D341Med (cell line): ENCODE data around the gene LILRB1.
A peak's percentile ranks its signal among the peaks of the same experiment; 100 is the strongest.
"Not testable (repeated sequence)": the region's sequence is repeated elsewhere in the genome, so short reads cannot be mapped to it uniquely, and the experiment has no call there.

Source experiments
- DNase-seq: peaks from one replicate; pipeline ENCODE4 v3.0.0; 2012; ENCODE audit warnings: low spot score

Gene LILRB1

GRCh38 chr19:54624934-54625730, 5.2 kb upstream of the LILRB1 start:
- not testable (repeated sequence) for DNase-seq

- DNase-seq = no peak
These were observed 3.5 kb upstream of the LILRB1 start for GRCh38 chr19:54626757-54627156.

DNA sequence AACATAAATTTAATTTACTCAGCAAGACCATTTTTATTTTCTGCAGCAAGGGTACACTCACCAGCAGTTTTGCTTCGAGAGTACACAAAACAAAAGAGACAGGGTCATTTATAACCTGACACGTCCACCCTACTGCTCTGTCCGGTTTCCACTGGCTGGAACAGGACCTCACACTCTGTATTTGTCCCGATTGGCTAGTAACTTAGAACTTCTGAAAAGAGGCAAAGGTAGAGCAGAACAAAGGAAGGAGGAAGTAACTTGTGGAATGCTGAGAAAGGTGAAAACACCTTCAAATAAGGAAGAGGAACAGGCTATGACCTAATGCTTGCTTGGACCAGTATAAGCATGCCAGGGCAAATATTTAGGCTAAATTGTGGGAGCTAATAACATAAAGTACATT, 2.4 kb upstream of the LILRB1 start:
- DNase-seq = not testable (repeated sequence)

GRCh38 chr19:54630782-54631181, 498 bp downstream of the LILRB1 start:
- DNase-seq = no peak

DNA sequence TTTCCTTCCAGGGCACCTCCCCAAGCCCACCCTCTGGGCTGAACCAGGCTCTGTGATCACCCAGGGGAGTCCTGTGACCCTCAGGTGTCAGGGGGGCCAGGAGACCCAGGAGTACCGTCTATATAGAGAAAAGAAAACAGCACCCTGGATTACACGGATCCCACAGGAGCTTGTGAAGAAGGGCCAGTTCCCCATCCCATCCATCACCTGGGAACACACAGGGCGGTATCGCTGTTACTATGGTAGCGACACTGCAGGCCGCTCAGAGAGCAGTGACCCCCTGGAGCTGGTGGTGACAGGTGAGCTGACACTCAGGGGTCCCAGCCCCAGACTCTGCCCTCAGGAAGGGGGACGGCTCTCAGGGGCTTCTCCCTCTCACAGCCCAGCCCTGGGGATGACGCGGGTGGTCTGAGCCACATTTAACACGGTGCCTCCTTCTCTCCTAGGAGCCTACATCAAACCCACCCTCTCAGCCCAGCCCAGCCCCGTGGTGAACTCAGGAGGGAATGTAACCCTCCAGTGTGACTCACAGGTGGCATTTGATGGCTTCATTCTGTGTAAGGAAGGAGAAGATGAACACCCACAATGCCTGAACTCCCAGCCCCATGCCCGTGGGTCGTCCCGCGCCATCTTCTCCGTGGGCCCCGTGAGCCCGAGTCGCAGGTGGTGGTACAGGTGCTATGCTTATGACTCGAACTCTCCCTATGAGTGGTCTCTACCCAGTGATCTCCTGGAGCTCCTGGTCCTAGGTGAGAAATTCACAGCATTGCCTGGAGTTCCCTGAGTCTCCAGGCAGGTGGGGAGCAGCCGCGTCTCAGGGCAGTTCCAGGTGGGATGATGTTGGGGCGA, 1.4 kb downstream of the LILRB1 start:
- not testable (repeated sequence) for DNase-seq

GRCh38 chr19:54632517-54632916, 2.2 kb downstream of the LILRB1 start:
- DNase-seq = not testable (repeated sequence)

DNA sequence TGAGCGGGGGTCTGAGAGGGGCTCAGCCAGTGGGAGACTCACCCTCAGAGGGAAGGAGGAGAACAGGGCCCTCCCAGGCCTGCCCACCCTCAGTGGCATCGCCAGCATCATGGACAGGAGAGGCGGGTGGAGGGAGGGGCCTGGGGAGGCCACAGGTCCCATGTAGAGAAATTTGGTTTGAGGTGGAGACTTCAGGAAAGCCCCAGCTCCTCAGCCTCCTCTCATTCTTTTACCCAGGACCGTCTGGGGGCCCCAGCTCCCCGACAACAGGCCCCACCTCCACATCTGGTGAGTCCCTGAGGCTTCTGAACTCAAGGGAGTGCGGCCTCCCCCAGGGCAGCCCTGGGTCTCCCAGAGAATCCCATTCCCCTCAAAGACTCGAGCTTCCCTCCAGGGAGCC, 3.1 kb downstream of the LILRB1 start:
- no peak for DNase-seq

DNA sequence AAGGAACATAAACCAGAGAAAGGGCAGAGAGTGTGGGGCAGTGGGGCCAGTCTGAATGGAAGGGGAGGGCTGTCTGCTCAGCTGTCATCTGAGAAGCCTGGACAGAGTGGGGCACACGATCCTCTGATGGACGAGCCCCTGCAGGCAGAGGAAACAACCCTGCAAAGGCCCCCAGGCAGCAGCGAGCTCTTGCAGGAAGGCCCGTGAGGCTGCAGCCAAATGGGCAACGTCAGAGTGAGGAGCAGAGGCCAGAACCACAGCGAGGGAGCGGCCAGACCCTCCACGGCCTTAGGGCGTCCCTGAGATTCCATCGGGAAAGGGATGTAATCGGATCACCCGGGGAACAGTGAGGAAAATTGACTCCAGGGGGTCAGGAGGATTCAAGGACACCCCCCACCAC, 5.8 kb downstream of the LILRB1 start:
- DNase-seq = not testable (repeated sequence)

DNA sequence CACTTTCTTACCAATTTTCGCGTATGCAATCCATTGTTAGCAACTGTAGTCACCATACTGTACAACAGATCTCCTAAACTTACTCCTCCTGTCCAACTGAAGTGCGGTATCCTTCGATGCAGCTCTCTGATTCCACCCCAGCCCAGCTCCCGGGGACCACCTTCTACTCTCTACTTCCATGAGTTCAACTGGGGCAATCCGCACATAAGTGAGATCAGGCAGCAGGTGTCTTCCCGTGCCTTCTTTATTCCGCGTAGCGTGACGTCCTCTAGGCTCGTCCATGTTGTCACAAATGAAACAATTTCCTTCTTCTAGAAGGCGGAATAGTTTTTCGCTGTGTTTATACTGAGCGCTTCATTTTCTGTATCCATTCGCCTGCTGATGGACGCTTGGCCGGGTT, 8.4 kb downstream of the LILRB1 start:
- DNase-seq = no peak

DNA sequence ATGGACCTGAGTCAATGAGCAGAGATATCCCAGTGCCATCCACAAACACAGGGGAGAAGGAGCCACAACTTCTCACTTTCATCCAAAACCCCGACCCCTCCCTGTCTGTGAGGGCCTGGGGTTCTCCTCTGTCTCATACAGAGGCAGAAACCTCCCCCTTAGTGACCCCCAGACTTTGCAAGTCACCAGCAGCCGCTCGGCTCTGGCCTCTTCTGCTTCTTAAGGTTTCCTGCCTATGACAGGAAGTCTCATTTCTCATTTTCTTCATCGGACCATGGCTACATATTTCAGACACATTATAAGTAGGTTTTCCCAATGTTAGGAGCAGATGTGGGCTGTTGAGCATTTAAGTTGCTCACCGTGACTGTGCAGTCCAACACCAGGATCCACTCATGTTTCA, 12.7 kb downstream of the LILRB1 start:
- not testable (repeated sequence) for DNase-seq

DNA sequence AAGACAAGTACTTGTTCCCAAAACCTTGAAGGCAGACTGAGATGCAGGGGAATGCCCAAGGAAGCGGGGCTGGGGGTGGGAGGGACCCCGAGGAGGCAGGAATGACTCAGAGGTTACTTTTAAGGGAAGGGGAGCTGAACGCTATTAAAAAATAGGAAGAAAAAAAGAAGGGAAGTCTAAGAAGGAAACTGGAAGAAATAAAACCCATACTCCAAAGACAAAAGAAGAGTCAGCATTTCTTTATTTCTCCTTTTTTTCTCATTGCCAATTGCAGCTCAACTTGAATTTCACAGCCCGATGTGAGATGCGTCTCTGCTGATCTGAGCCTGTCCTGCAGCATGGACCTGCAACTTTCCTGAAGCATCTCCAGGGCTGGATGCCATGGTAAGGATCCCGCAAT, 13.3 kb downstream of the LILRB1 start:
- DNase-seq = not testable (repeated sequence)

DNA sequence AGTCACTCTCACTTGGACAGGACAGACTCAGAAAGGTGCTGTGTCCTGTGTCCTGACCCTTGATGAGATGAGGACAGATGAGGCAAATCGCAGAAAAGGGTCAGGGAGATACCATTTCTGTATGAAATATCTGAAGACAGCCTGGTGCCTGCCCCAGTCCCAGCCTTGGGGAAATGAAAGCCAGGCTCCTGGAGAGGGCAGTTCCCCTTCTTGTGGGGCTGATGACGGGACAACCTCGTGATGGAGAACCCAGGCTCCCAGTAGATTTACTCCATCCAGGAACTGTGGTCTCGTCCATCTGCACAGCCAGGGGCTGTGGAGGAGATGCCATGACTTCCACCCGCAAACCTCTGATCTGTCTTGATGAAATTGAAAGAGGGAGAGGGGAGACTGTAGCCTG, 13.8 kb downstream of the LILRB1 start:
- DNase-seq = no peak

DNA sequence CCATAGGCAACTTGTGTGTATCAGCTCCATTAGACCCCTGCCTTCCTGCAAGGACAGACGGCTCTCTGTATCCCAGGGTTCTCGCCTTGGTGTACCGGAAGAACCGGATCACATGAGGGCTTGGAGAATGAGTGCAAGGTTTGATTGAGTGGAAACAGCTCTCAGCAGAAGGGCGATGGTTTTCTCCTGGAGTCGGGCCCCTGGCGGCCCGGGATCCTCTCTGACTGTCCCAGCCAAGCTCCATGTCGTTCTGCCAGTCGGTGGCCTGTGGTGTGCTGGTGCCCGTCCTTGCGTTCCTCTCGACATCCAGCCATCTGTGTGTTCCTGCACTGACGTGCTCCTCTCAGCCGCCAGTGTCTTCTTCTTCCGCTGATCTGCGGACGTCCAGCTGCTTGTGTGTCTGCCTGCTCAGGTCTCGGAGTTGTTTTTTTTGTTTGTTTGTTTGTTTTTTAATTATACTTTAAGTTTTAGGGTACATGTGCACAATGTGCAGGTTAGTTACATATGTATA, 16.1 kb downstream of the LILRB1 start:
- no peak for DNase-seq

DNA sequence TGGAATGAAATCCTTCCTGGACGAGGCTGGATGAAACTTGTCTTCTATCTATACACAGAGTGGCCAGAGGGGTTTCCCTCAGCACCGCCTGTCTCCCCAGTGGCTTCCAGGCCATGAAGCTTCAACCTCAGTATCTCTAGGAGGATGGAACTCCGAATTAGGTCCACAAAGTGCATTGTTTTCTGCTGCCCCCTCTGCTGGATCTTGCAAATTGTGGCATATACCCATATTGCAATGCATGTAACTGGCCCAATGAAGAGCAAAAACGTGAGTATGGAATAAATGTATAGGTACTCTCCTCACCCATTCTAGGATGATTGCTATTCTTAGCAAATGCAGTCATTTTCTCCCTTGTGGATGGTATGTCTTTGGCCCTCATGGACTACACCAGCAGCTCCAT, 17.8 kb downstream of the LILRB1 start:
- DNase-seq = no peak

DNA sequence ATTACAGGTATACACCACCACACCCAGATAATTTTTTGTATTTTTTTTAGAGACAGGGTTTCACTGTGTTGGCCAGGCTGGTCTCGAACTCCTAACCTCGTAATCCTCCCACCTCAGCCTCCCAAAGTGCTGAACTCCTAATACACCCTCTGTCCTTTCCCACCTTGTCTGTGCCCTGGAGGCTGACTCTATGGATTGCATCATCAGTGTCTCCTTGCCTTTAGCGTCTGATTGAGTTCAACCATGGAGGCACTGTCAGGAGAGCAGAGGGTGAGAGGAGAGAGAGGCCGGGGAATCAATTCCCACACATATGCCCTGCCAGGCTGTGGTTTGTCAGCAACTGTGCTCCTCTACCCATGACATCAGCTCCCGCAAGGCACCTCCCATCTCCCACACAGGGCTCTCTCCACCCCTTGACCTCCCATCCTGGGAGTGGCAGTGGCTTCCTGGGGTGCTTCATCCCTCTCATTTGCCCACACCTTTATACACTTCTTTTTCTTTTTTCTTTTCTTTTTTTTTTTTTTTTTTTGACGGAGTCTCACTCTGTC, 19.9 kb downstream of the LILRB1 start:
- no peak for DNase-seq

DNA sequence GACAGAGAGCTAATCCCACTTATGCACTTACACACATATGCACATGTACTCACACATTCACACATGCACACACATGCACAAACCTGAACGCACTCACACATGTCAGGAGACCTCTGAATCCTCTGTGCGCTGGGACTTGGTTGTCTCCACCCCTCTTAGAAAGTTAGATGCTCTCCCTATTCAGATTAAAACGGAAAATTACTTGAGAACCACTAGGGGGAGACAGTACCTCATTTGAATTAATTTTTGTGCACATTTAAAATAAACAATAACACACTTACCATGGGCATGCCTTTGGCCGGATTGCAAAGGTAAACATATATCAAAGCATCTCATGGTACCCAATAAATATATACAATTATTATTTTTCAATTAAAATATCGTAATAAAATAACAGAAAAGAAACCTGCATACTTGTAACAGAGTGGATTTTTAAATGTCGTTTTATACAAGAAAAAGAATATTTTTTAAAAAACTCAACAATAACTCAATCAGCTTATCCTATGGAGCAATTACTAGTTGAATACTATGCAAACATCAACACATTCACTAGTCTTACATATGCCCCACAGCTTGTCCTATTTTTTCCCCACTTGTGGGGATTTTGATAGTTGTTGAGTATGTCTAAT, 23.0 kb downstream of the LILRB1 start:
- peak; percentile 53 for DNase-seq

DNA sequence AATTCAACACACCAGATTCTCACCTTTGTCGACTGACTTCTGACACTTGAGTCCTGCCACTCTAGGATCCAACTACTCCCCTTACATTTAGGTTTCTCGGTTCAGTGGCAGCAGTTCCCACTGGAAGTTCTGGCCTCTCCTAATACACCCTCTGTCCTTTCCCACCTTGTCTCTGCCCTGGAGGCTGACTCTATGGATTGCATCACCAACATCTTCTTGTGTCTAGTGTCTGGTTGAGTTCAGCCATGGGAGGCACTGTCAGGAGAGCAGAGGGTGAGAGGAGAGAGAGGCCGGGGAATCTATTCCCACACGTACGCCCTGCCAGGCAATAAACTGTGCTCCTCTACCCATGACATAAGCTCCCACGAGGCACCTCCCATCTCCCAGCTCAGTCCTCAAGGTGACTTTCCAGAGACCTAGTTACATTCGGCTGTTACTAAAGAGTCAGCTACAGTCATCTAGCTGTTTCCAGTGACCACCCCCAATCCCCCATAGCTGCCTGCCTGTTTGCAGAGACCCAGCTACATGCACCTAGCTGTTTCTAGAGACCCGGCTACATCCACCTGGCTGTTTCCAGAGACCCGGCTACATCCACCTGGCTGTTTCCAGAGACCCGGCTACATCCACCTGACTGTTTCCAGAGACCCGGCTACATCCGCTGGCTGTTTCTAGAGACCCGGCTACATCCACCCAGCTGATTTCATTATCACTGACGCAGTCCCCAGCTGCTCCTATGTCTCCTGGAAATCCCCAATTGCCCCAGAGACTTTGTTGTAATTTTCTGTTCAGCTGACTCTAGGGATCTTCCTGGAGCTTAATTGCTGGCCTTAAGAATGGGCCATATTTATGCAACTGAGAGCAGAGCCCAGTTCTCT, 24.4 kb downstream of the LILRB1 start:
- DNase-seq = no peak

GRCh38 chr19:54659300-54659699, 29.0 kb downstream of the LILRB1 start:
- DNase-seq = no peak

DNA sequence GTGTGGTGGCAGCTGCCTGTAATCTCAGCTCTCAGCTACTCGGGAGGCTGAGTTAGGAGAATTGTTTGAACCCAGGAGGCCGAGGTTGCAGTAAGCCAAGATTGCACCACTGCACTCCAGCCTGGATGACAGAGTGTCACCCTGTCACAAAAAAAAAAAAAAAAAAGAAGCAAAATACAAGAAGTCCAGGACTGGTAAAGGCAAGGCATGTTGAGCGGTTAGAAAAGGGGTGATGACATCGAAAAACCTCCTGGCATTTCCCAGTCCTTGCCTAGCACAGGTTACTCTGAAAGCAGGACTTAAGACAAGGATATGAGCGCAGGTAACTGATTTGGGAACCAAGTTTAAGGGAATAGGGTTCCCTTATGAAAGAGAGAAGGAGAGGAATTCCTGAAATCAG, 30.0 kb downstream of the LILRB1 start:
- no peak for DNase-seq

GRCh38 chr19:54660964-54661363, 30.7 kb downstream of the LILRB1 start:
- DNase-seq = no peak

DNA sequence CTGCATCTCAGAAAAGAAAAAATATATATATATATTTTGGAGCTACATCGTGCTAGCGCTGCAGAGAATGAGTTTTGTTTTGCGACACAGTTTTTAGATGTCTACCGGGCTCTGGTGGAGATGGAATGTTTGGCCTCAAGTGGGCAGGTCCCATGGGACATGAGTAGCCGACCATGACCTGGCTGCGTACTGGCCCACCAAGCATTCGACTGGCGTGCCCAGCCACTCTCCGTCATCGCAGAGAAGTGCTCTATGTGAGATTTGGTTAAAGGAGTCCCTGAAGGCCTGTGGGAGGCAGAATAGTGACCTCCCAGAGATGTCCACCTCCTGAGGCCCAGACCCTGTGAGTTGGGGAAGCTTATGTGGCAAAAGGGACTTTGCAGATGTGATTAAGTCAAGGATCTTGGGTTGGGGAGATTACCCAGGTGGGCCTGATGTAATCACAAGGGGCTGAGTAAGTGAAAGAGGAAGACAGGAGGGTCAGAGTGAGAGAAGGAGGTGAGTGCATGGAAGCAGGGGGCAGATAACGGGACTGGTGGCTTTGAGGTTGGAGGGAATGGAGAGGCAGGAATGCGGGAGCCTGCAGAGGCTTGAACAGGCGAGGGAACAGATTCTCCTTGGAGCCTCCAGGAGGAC, 31.7 kb downstream of the LILRB1 start:
- no peak for DNase-seq
